Mucosa of rectum (tissue), 2 donors: ENCODE measurements around the gene HDHD3.
"Not testable (repeated sequence)": the region's sequence is repeated elsewhere in the genome, so short reads cannot be mapped to it uniquely, and the experiment has no call there.

Experiments used
- H3K27ac ChIP-seq, 2 donors: one replicate each; pipeline ENCODE4 v1.7.0; 2013; ENCODE audit warnings: inconsistent platforms in 2 of 2, low read depth in 2 of 2, low read length in 2 of 2
- H3K27me3 ChIP-seq, 2 donors: one replicate each; pipeline ENCODE4 v1.7.0; 2013; ENCODE audit warnings: low read length in 2 of 2; ENCODE audit not compliant: control insufficient read depth in 2 of 2, insufficient read depth in 2 of 2
- H3K36me3 ChIP-seq, 2 donors: one replicate each; pipeline ENCODE4 v1.7.0; 2013; ENCODE audit warnings: low read length in 2 of 2; ENCODE audit not compliant: control insufficient read depth in 2 of 2, insufficient read depth in 2 of 2
- H3K4me1 ChIP-seq, 2 donors: one replicate each; pipeline ENCODE4 v1.7.0; 2013; ENCODE audit warnings: low read length in 2 of 2, mild to moderate bottlenecking in 1 of 2; ENCODE audit not compliant: control insufficient read depth in 2 of 2, insufficient read depth in 2 of 2
- H3K4me3 ChIP-seq, 2 donors: one replicate each; pipeline ENCODE4 v1.7.0; 2013; ENCODE audit warnings: low read length in 2 of 2
- H3K9ac ChIP-seq, 2 donors: one replicate each; pipeline ENCODE4 v1.7.0; 2013; ENCODE audit warnings: low read length in 2 of 2, low read depth in 1 of 2, mild to moderate bottlenecking in 1 of 2
- H3K9me3 ChIP-seq, 2 donors: one replicate each; pipeline ENCODE4 v1.7.0; 2013; ENCODE audit warnings: low read length in 2 of 2; ENCODE audit not compliant: control insufficient read depth in 2 of 2
- donor health status: healthy.
- donor health status: Normal muscosa, but diverticular disease.

The HDHD3 gene

GRCh38 chr9:113379094-113379828 is 2.5 kb upstream of the HDHD3 start:
- not testable (repeated sequence) for H3K9me3 ChIP-seq, H3K36me3 ChIP-seq, H3K4me3 ChIP-seq, H3K27me3 ChIP-seq
- H3K9ac ChIP-seq: peak overlapping the region in 1 of 2 donors; percentile 16
- H3K27ac ChIP-seq: peak overlapping the region in 1 of 2 donors; percentile 90
- H3K4me1 ChIP-seq: peaks cover 24 to 48% of the 10 kb centered on the region in 2 donors

- H3K4me1 ChIP-seq: peaks cover 24 to 36% of the 10 kb centered on the region in 2 donors
- peak overlapping the region; percentile 95 to 97 for H3K27ac ChIP-seq
- no peaks in the 10 kb centered on the region for H3K27me3 ChIP-seq
- peak overlapping the region; percentile 84 to 92 for H3K4me3 ChIP-seq
- H3K36me3 ChIP-seq: peaks cover 22 to 28% of the 10 kb centered on the region in 2 donors
- H3K9me3 ChIP-seq: no peaks in the 10 kb centered on the region
- peak overlapping the region; percentile 89 to 97 for H3K9ac ChIP-seq
Observed at GRCh38 chr9:113375057-113376023, 1.4 kb downstream of the HDHD3 start.

- Histone ChIP-seq H3K27ac (no peak overlapping the region), H3K4me1 (peaks cover 24 to 26% of the 10 kb centered on the region in 2 donors), H3K9ac (no peak overlapping the region), H3K36me3 (peaks cover 22 to 28% of the 10 kb centered on the region in 2 donors), H3K27me3 (no peaks in the 10 kb centered on the region), H3K9me3 (no peaks in the 10 kb centered on the region), H3K4me3 (no peak overlapping the region)
Observed at GRCh38 chr9:113373676-113374392, 3.0 kb downstream of the HDHD3 start.

- peaks cover 22 to 28% of the 10 kb centered on the region in 2 donors for H3K36me3 ChIP-seq
- no peaks in the 10 kb centered on the region for H3K9me3 ChIP-seq
- peaks cover 24 to 26% of the 10 kb centered on the region in 2 donors for H3K4me1 ChIP-seq
- H3K27ac ChIP-seq: no peak overlapping the region
- H3K4me3 ChIP-seq: no peak overlapping the region
- no peaks in the 10 kb centered on the region for H3K27me3 ChIP-seq
- H3K9ac ChIP-seq: no peak overlapping the region
Observed at GRCh38 chr9:113373256-113373655, 3.5 kb downstream of the HDHD3 start.

- Histone ChIP-seq H3K9ac (no peak overlapping the region), H3K9me3 (no peaks in the 10 kb centered on the region), H3K36me3 (peaks cover 22 to 28% of the 10 kb centered on the region in 2 donors), H3K27ac (no peak overlapping the region), H3K4me3 (no peak overlapping the region), H3K27me3 (no peaks in the 10 kb centered on the region), H3K4me1 (peaks cover 20 to 24% of the 10 kb centered on the region in 2 donors)
Observed at GRCh38 chr9:113372059-113372458, 4.7 kb downstream of the HDHD3 start.

GRCh38 chr9:113370806-113371325 is 5.9 kb downstream of the HDHD3 start:
- Histone ChIP-seq H3K9ac (no peak overlapping the region), H3K4me1 (peaks cover 19 to 24% of the 10 kb centered on the region in 2 donors), H3K9me3 (no peaks in the 10 kb centered on the region), H3K36me3 (peaks cover 25 to 33% of the 10 kb centered on the region in 2 donors), H3K27me3 (no peaks in the 10 kb centered on the region), H3K27ac (no peak overlapping the region), H3K4me3 (no peak overlapping the region)

GRCh38 chr9:113369855-113370140 is 7.0 kb downstream of the HDHD3 start:
- Histone ChIP-seq H3K27me3 (no peaks in the 10 kb centered on the region), H3K9me3 (no peaks in the 10 kb centered on the region), H3K36me3 (peaks cover 25 to 30% of the 10 kb centered on the region in 2 donors), H3K9ac (no peak overlapping the region), H3K4me1 (peaks cover 14 to 16% of the 10 kb centered on the region in 2 donors), H3K27ac (no peak overlapping the region), H3K4me3 (no peak overlapping the region)

- Histone ChIP-seq H3K9me3 (no peaks in the 10 kb centered on the region), H3K4me3 (no peak overlapping the region), H3K36me3 (peaks cover 21 to 26% of the 10 kb centered on the region in 2 donors), H3K4me1 (peaks cover 10 to 11% of the 10 kb centered on the region in 2 donors), H3K27me3 (no peaks in the 10 kb centered on the region), H3K9ac (no peak overlapping the region), H3K27ac (no peak overlapping the region)
Observed at GRCh38 chr9:113368982-113369854, 7.6 kb downstream of the HDHD3 start.

- H3K4me1 ChIP-seq: peaks cover 3 to 4% of the 10 kb centered on the region in 2 donors
- no peak overlapping the region for H3K9ac ChIP-seq
- peaks cover 14 to 19% of the 10 kb centered on the region in 2 donors for H3K36me3 ChIP-seq
- H3K27ac ChIP-seq: no peak overlapping the region
- no peaks in the 10 kb centered on the region for H3K27me3 ChIP-seq
- no peak overlapping the region for H3K4me3 ChIP-seq
- H3K9me3 ChIP-seq: no peaks in the 10 kb centered on the region
Observed at GRCh38 chr9:113368348-113368981, 8.3 kb downstream of the HDHD3 start.
